HepG2 (cell line): ENCODE results near the gene DHX8. TPM values are rescaled to one million over a fixed set of nuclear protein-coding genes. Genes with fewer than 3 reads are reported as not detected.
A peak's percentile ranks its signal among the peaks of the same experiment; 100 is the strongest.

Source experiments
- ATF3 ChIP-seq: sonication (generic); formaldehyde crosslinking; IDR thresholded peaks from 2 replicates; pipeline ENCODE4 v1.4.0; 2020; ENCODE audit warnings: missing genetic modification reagents
- BRD4 ChIP-seq: sonication (generic); formaldehyde crosslinking; IDR thresholded peaks from 2 replicates; pipeline ENCODE4 v1.4.0; 2020; ENCODE audit warnings: missing genetic modification reagents
- EP300 ChIP-seq, 3 experiments: sonication (generic) in 1 of 3; formaldehyde crosslinking in 1 of 3; IDR thresholded peaks; 2 replicates each; pipeline versions ENCODE4 v1.5.1 to v1.6.1; 2011 to 2020; ENCODE audit warnings: low read depth in 2 of 3, low read length in 2 of 3, borderline replicate concordance in 1 of 3, improper control_type of control experiment in 1 of 3, mild to moderate bottlenecking in 1 of 3, missing genetic modification reagents in 1 of 3, moderate library complexity in 1 of 3
- FOXJ3 ChIP-seq: sonication (generic); formaldehyde crosslinking; IDR thresholded peaks from 2 replicates; pipeline ENCODE4 v1.4.0; 2020; ENCODE audit warnings: missing genetic modification reagents, mild to moderate bottlenecking, borderline replicate concordance
- FOXK1 ChIP-seq: sonication (generic); formaldehyde crosslinking; IDR thresholded peaks from 2 replicates; pipeline ENCODE4 v1.4.0; 2020; ENCODE audit warnings: low read depth, missing genetic modification reagents, borderline replicate concordance
- GLMP ChIP-seq: sonication (generic); formaldehyde crosslinking; IDR thresholded peaks from 2 replicates; pipeline ENCODE4 v1.9.0; 2021; ENCODE audit warnings: missing genetic modification reagents, mild to moderate bottlenecking, borderline replicate concordance
- IKZF5 ChIP-seq: IDR thresholded peaks from 2 replicates; pipeline ENCODE4 v1.6.1; 2018; ENCODE audit warnings: missing genetic modification reagents, mild to moderate bottlenecking, missing compliant biosample characterization
- MED13 ChIP-seq: sonication (generic); formaldehyde crosslinking; IDR thresholded peaks from 2 replicates; pipeline ENCODE4 v1.5.0; 2020; ENCODE audit warnings: missing genetic modification reagents
- NFIC ChIP-seq: IDR thresholded peaks from 2 replicates; pipeline ENCODE4 v1.6.1; 2012; ENCODE audit warnings: mild to moderate bottlenecking, low read length, inconsistent platforms
- NPAS2 ChIP-seq: sonication (generic); formaldehyde crosslinking; IDR thresholded peaks from 2 replicates; pipeline ENCODE4 v1.8.0; 2022; ENCODE audit warnings: mild to moderate bottlenecking, missing genetic modification reagents, borderline replicate concordance
- RAD51 ChIP-seq: fragments of 450-650 bp; IDR thresholded peaks from 2 replicates; pipeline ENCODE4 v1.6.1; 2016; ENCODE audit warnings: borderline replicate concordance
- SYNCRIP ChIP-seq: fragments of 200-400 bp; formaldehyde crosslinking; IDR thresholded peaks from 2 replicates; pipeline ENCODE4 v1.6.1; 2018; ENCODE audit warnings: mild to moderate bottlenecking, low read depth, low read length; ENCODE audit not compliant: insufficient read depth
- THRA ChIP-seq: sonication (generic); formaldehyde crosslinking; IDR thresholded peaks from 2 replicates; pipeline ENCODE4 v1.4.0; 2020; ENCODE audit warnings: missing genetic modification reagents, borderline replicate concordance
- ZNF124 ChIP-seq: sonication (generic); formaldehyde crosslinking; IDR thresholded peaks from 2 replicates; pipeline ENCODE4 v1.4.0; 2020; ENCODE audit warnings: missing genetic modification reagents
- ZNF331 ChIP-seq: sonication (generic); formaldehyde crosslinking; IDR thresholded peaks from 2 replicates; pipeline ENCODE4 v1.4.0; 2020; ENCODE audit warnings: missing genetic modification reagents
- ZNF790 ChIP-seq: sonication (generic); formaldehyde crosslinking; IDR thresholded peaks from 2 replicates; pipeline ENCODE4 v1.8.0; 2022; ENCODE audit warnings: missing genetic modification reagents, mild to moderate bottlenecking, borderline replicate concordance
- ZNF83 ChIP-seq: sonication (generic); formaldehyde crosslinking; IDR thresholded peaks from 2 replicates; pipeline ENCODE4 v1.4.0; 2020; ENCODE audit warnings: missing genetic modification reagents, mild to moderate bottlenecking, borderline replicate concordance
- polyA plus RNA-seq, 8 experiments: library from polyadenylated mRNA; depleted of rRNA in 3 of 8; stranded (reverse) in 7 of 8; unstranded in 1 of 8; fragments of >200 nt; fragmentation: Illumina TruSeq in 4 of 8; extraction: Trizol in 4 of 8; gene quantifications; 2 replicates each; pipeline versions ENCODE4 v1.2.1 to v1.2.3, GENCODE V29; 2011 to 2016; ENCODE audit warnings: low read depth in 4 of 8, missing spikeins in 1 of 8, mixed read lengths in 1 of 8; ENCODE audit not compliant: insufficient read depth in 1 of 8
- total RNA-seq, 5 experiments: library from RNA; depleted of rRNA; stranded (reverse); fragments of >200 nt; fragmentation: Illumina TruSeq; extraction: Trizol; gene quantifications; 2 replicates each; pipeline ENCODE4 v1.2.3, GENCODE V29; 2016; ENCODE audit warnings: low read depth in 1 of 5
- TF ChIP-seq, protein P1 (sequence below): sonication (generic); formaldehyde crosslinking; IDR thresholded peaks from 2 replicates; pipeline ENCODE4 v1.4.0; 2020; ENCODE audit warnings: missing genetic modification reagents
- TF ChIP-seq, protein P2 (sequence below): sonication (generic); formaldehyde crosslinking; IDR thresholded peaks from 2 replicates; pipeline ENCODE4 v1.5.0; 2020; ENCODE audit warnings: mild to moderate bottlenecking, missing genetic modification reagents, borderline replicate concordance

DHX8 gene
- total and polyA plus RNA-seq, 2 of the 13 experiments (the other 11 are each of a cell fraction or from before 2014, with no cell fraction given) = 24.8 to 48.9 TPM

DNA sequence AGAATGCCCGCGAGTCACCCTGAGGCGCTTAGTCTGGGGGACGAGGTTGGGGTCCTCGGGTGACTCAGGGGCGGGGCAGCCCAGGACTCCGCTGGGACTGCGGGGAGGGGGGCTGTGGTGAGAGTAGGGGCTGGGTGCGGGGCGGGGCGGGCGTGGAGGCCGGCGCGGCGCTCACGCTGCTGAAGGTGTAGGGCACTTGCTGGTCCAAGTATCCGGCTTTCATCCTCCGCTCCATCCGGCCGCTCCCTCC is 61.5 kb downstream of the DHX8 start (continued):
- TF ChIP-seq, protein P1, sequence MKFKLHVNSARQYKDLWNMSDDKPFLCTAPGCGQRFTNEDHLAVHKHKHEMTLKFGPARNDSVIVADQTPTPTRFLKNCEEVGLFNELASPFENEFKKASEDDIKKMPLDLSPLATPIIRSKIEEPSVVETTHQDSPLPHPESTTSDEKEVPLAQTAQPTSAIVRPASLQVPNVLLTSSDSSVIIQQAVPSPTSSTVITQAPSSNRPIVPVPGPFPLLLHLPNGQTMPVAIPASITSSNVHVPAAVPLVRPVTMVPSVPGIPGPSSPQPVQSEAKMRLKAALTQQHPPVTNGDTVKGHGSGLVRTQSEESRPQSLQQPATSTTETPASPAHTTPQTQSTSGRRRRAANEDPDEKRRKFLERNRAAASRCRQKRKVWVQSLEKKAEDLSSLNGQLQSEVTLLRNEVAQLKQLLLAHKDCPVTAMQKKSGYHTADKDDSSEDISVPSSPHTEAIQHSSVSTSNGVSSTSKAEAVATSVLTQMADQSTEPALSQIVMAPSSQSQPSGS = 0 out of 2 replicates have a peak, but pooled peaks have one; percentile 36
- peak; percentile 90; the same call in 1 of the 2 replicates for TF ChIP-seq IKZF5 (CRISPR knock-in tag)
- no peak for TF ChIP-seq ZNF790 (CRISPR knock-in tag)
- peak; percentile 74; the same call in 1 of the 2 replicates for TF ChIP-seq FOXK1 (CRISPR knock-in tag)
- 0 out of 2 replicates have a peak, but pooled peaks have one; percentile 56 for TF ChIP-seq GLMP (CRISPR knock-in tag)
- TF ChIP-seq ZNF331 (CRISPR knock-in tag) = peak; percentile 65; the same call in 1 of the 2 replicates
- no peak for TF ChIP-seq ATF3 (CRISPR knock-in tag)
- TF ChIP-seq NFIC = 0 out of 2 replicates have a peak, but pooled peaks have one; percentile 8
- peak; percentile 61; the same call in 1 of the 2 replicates for TF ChIP-seq ZNF83
- 0 out of 2 replicates have a peak, but pooled peaks have one; percentile 27 for TF ChIP-seq FOXJ3 (CRISPR knock-in tag)
- no peak for TF ChIP-seq RAD51
- 0 out of 2 replicates have a peak, but pooled peaks have one; percentile 5 for TF ChIP-seq NPAS2 (CRISPR knock-in tag)
- no peak for TF ChIP-seq SYNCRIP
- no peak; a peak in 1 of 4 replicates for TF ChIP-seq EP300 (IDR thresholded peaks at IDR 0.05; ENCODE audit: low read depth in 2 of 2, low read length in 2 of 2)
- peak; percentile 89; the same call in 1 of the 2 replicates for TF ChIP-seq EP300 (CRISPR knock-in tag; IDR thresholded peaks at IDR 0.05; ENCODE audit: borderline replicate concordance)
- TF ChIP-seq, protein P2, sequence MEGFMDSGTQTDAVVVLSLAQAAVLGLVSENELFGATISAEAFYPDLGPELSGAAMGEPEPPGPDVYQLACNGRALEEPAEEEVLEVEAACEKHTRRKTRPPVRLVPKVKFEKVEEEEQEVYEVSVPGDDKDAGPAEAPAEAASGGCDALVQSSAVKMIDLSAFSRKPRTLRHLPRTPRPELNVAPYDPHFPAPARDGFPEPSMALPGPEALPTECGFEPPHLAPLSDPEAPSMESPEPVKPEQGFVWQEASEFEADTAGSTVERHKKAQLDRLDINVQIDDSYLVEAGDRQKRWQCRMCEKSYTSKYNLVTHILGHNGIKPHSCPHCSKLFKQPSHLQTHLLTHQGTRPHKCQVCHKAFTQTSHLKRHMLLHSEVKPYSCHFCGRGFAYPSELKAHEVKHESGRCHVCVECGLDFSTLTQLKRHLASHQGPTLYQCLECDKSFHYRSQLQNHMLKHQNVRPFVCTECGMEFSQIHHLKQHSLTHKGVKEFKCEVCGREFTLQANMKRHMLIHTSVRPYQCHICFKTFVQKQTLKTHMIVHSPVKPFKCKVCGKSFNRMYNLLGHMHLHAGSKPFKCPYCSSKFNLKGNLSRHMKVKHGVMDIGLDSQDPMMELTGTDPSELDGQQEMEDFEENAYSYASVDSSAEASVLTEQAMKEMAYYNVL (CRISPR knock-in tag) = no peak
- TF ChIP-seq BRD4 = no peak; the same call in 1 of the 2 replicates
- TF ChIP-seq ZNF124 (CRISPR knock-in tag) = 0 out of 2 replicates have a peak, but pooled peaks have one; percentile 67
- TF ChIP-seq MED13 (CRISPR knock-in tag) = peak; percentile 95
- peak; percentile 83; the same call in 1 of the 2 replicates for TF ChIP-seq THRA
